HepG2 (cell line): ENCODE data around the gene ARL2. TPM values are rescaled to one million over a fixed set of nuclear protein-coding genes. Genes with fewer than 3 reads are reported as not detected.

Source experiments
- CREB1 ChIP-seq, 2 experiments: fragments of 450-650 bp in 1 of 2; IDR thresholded peaks; 2 replicates each; pipeline ENCODE4 v1.6.1; 2016 to 2017; ENCODE audit warnings: control low read depth in 1 of 2, mild to moderate bottlenecking in 1 of 2, missing compliant biosample characterization in 1 of 2, missing genetic modification characterization in 1 of 2
- ETV6 ChIP-seq: sonication (generic); formaldehyde crosslinking; conservative IDR thresholded peaks from 2 replicates; pipeline ENCODE4 v1.4.0; 2020; ENCODE audit warnings: missing genetic modification reagents
- HNRNPK ChIP-seq: fragments of 200-400 bp; formaldehyde crosslinking; IDR thresholded peaks from 2 replicates; pipeline ENCODE4 v1.6.1; 2018; ENCODE audit warnings: low read length, low read depth, moderate library complexity, mild to moderate bottlenecking; ENCODE audit not compliant: poor library complexity, severe bottlenecking
- MIXL1 ChIP-seq: IDR thresholded peaks from 2 replicates; pipeline ENCODE4 v1.6.1; 2016
- NFATC3 ChIP-seq: sonication (generic); formaldehyde crosslinking; IDR thresholded peaks from 2 replicates; pipeline ENCODE4 v1.5.1; 2020; ENCODE audit warnings: mild to moderate bottlenecking, missing genetic modification reagents
- PRPF4 ChIP-seq: fragments of 200-400 bp; formaldehyde crosslinking; IDR thresholded peaks from 2 replicates; pipeline ENCODE4 v1.6.1; 2016; ENCODE audit warnings: low read length, low read depth; ENCODE audit not compliant: poor library complexity, severe bottlenecking
- RFX1 ChIP-seq: fragments of 450-650 bp; IDR thresholded peaks from 2 replicates; pipeline ENCODE4 v1.6.1; 2017
- TP53 ChIP-seq: sonication (generic); formaldehyde crosslinking; conservative IDR thresholded peaks from 2 replicates; pipeline ENCODE4 v1.4.0; 2020; ENCODE audit warnings: missing genetic modification reagents
- ZBTB3 ChIP-seq: sonication (generic); formaldehyde crosslinking; IDR thresholded peaks from 2 replicates; pipeline ENCODE4 v1.4.0; 2020; ENCODE audit warnings: low read depth, mild to moderate bottlenecking, moderate library complexity, missing genetic modification reagents, borderline replicate concordance
- ZFP36 ChIP-seq: fragments of 150-350 bp; IDR thresholded peaks from 2 replicates; pipeline ENCODE4 v1.6.1; 2018; ENCODE audit warnings: borderline replicate concordance, low read length, low read depth; ENCODE audit not compliant: partially characterized antibody
- ZNF12 ChIP-seq: sonication (generic); formaldehyde crosslinking; IDR thresholded peaks from 2 replicates; pipeline ENCODE4 v1.5.0; 2020; ENCODE audit warnings: missing genetic modification reagents
- ZNF263 ChIP-seq: sonication (generic); formaldehyde crosslinking; IDR thresholded peaks from 2 replicates; pipeline ENCODE4 v1.4.0; 2020; ENCODE audit warnings: missing genetic modification reagents
- ZNF343 ChIP-seq: sonication (generic); formaldehyde crosslinking; IDR thresholded peaks from 2 replicates; pipeline ENCODE4 v1.4.0; 2020; ENCODE audit warnings: mild to moderate bottlenecking, missing genetic modification reagents
- ZNF569 ChIP-seq: sonication (generic); formaldehyde crosslinking; IDR thresholded peaks from 2 replicates; pipeline ENCODE4 v1.5.0; 2020; ENCODE audit warnings: mild to moderate bottlenecking, missing genetic modification reagents, moderate library complexity, borderline replicate concordance
- ZNF652 ChIP-seq: IDR thresholded peaks from 2 replicates; pipeline ENCODE4 v1.6.1; 2016; ENCODE audit warnings: low read depth, borderline replicate concordance
- polyA plus RNA-seq, 8 experiments: library from polyadenylated mRNA; depleted of rRNA in 3 of 8; stranded (reverse) in 7 of 8; unstranded in 1 of 8; fragments of >200 nt; fragmentation: Illumina TruSeq in 4 of 8; extraction: Trizol in 4 of 8; gene quantifications; 2 replicates each; pipeline versions ENCODE4 v1.2.1 to v1.2.3, GENCODE V29; 2011 to 2016; ENCODE audit warnings: low read depth in 4 of 8, missing spikeins in 1 of 8, mixed read lengths in 1 of 8; ENCODE audit not compliant: insufficient read depth in 1 of 8
- total RNA-seq, 5 experiments: library from RNA; depleted of rRNA; stranded (reverse); fragments of >200 nt; fragmentation: Illumina TruSeq; extraction: Trizol; gene quantifications; 2 replicates each; pipeline ENCODE4 v1.2.3, GENCODE V29; 2016; ENCODE audit warnings: low read depth in 1 of 5
- TF ChIP-seq, protein P1 (sequence below): sonication (generic); formaldehyde crosslinking; IDR thresholded peaks from 2 replicates; pipeline ENCODE4 v1.4.0; 2020; ENCODE audit warnings: mild to moderate bottlenecking, low read depth, missing genetic modification reagents
- TF ChIP-seq, protein P2 (sequence below): IDR thresholded peaks from 2 replicates; pipeline ENCODE4 v1.6.1; 2016; ENCODE audit warnings: low read depth
- TF ChIP-seq, protein P3 (sequence below): sonication (generic); formaldehyde crosslinking; IDR thresholded peaks from 2 replicates; pipeline ENCODE4 v1.5.0; 2020; ENCODE audit warnings: mild to moderate bottlenecking, missing genetic modification reagents
- TF ChIP-seq, protein P4 (sequence below): sonication (generic); formaldehyde crosslinking; IDR thresholded peaks from 2 replicates; pipeline ENCODE4 v1.4.0; 2020; ENCODE audit warnings: mild to moderate bottlenecking, missing genetic modification reagents, borderline replicate concordance

The ARL2 gene
- total and polyA plus RNA-seq, 2 of the 13 experiments (the other 11 are each of a cell fraction or from before 2014, with no cell fraction given) = 82.9 to 84.4 TPM

DNA sequence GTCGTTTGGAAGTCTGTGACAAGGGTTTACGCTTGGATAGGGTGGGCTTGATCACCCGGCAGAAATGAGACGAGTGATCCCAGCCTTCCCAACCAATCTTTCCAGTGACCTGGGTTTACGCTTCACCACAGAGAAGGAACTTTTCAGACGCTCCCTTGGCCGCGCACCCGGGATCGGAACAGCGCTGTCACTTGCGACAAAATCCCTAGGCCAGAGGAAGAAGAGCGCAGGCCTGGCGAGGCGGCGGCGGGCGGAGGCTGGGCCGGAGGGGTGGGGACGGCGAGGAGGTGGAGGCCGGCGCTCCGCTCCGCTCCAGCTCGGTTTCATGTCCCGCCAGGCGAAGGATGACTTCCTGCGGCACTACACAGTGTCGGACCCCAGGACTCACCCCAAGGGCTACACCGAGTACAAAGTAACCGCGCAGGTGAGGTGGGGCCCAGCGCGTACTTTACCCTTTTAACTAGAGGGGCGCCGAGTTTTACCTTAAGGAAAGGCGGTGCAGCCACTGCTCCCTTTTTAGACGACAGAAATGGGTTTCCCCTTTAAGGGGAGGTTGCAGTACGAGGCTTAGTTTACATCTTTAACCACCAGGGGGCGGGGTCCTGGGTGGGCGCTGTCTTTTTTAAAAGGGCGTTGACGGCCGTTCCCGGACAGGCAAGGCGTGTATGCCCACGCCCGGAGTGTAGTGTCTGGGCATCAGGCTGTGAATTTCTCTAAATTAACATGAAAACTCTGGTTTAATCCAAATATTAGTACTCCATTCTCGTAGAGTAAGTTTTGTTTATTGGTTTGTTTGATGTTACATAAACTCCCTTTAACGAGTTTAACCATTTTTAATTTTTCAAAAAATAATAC lies 13.5 kb downstream of the ARL2 start, which contains the start of gene SNX15 (continued):
- TF ChIP-seq, protein P1, sequence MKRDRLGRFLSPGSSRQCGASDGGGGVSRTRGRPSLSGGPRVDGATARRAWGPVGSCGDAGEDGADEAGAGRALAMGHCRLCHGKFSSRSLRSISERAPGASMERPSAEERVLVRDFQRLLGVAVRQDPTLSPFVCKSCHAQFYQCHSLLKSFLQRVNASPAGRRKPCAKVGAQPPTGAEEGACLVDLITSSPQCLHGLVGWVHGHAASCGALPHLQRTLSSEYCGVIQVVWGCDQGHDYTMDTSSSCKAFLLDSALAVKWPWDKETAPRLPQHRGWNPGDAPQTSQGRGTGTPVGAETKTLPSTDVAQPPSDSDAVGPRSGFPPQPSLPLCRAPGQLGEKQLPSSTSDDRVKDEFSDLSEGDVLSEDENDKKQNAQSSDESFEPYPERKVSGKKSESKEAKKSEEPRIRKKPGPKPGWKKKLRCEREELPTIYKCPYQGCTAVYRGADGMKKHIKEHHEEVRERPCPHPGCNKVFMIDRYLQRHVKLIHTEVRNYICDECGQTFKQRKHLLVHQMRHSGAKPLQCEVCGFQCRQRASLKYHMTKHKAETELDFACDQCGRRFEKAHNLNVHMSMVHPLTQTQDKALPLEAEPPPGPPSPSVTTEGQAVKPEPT (CRISPR knock-in tag) = peak; percentile 88; the same call in 1 of the 2 replicates
- TF ChIP-seq ZNF569 = no peak; the same call in 1 of the 2 replicates
- TF ChIP-seq CREB1 (IDR thresholded peaks at IDR 0.05) = no peak; the same call in 1 of the 2 replicates
- TF ChIP-seq CREB1 (CRISPR knock-in tag; IDR thresholded peaks at IDR 0.05) = peak; percentile 38; the same call in 1 of the 2 replicates
- TF ChIP-seq PRPF4 = no peak
- no peak for TF ChIP-seq HNRNPK
- no peak for TF ChIP-seq ZNF12 (CRISPR knock-in tag)
- no peak for TF ChIP-seq TP53
- TF ChIP-seq ZNF263 (CRISPR knock-in tag) = peak; percentile 60; the same call in 1 of the 2 replicates
- no peak for TF ChIP-seq ZBTB3 (CRISPR knock-in tag)
- no peak; the same call in 1 of the 2 replicates for TF ChIP-seq ZNF652 (CRISPR knock-in tag)
- TF ChIP-seq, protein P2, sequence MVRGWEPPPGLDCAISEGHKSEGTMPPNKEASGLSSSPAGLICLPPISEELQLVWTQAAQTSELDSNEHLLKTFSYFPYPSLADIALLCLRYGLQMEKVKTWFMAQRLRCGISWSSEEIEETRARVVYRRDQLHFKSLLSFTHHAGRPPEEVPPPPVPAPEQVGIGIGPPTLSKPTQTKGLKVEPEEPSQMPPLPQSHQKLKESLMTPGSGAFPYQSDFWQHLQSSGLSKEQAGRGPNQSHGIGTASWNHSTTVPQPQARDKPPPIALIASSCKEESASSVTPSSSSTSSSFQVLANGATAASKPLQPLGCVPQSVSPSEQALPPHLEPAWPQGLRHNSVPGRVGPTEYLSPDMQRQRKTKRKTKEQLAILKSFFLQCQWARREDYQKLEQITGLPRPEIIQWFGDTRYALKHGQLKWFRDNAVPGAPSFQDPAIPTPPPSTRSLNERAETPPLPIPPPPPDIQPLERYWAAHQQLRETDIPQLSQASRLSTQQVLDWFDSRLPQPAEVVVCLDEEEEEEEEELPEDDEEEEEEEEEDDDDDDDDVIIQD = 0 out of 2 replicates have a peak, but pooled peaks have one; percentile 65
- TF ChIP-seq, protein P3, sequence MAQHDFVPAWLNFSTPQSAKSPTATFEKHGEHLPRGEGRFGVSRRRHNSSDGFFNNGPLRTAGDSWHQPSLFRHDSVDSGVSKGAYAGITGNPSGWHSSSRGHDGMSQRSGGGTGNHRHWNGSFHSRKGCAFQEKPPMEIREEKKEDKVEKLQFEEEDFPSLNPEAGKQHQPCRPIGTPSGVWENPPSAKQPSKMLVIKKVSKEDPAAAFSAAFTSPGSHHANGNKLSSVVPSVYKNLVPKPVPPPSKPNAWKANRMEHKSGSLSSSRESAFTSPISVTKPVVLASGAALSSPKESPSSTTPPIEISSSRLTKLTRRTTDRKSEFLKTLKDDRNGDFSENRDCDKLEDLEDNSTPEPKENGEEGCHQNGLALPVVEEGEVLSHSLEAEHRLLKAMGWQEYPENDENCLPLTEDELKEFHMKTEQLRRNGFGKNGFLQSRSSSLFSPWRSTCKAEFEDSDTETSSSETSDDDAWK (CRISPR knock-in tag) = no peak
- TF ChIP-seq RFX1 = no peak
- peak; percentile 45; the same call in 1 of the 2 replicates for TF ChIP-seq MIXL1
- no peak for TF ChIP-seq ZNF343 (CRISPR knock-in tag)
- no peak for TF ChIP-seq ETV6 (CRISPR knock-in tag)
- no peak for TF ChIP-seq ZFP36
- no peak for TF ChIP-seq NFATC3 (CRISPR knock-in tag)
- TF ChIP-seq, protein P4, sequence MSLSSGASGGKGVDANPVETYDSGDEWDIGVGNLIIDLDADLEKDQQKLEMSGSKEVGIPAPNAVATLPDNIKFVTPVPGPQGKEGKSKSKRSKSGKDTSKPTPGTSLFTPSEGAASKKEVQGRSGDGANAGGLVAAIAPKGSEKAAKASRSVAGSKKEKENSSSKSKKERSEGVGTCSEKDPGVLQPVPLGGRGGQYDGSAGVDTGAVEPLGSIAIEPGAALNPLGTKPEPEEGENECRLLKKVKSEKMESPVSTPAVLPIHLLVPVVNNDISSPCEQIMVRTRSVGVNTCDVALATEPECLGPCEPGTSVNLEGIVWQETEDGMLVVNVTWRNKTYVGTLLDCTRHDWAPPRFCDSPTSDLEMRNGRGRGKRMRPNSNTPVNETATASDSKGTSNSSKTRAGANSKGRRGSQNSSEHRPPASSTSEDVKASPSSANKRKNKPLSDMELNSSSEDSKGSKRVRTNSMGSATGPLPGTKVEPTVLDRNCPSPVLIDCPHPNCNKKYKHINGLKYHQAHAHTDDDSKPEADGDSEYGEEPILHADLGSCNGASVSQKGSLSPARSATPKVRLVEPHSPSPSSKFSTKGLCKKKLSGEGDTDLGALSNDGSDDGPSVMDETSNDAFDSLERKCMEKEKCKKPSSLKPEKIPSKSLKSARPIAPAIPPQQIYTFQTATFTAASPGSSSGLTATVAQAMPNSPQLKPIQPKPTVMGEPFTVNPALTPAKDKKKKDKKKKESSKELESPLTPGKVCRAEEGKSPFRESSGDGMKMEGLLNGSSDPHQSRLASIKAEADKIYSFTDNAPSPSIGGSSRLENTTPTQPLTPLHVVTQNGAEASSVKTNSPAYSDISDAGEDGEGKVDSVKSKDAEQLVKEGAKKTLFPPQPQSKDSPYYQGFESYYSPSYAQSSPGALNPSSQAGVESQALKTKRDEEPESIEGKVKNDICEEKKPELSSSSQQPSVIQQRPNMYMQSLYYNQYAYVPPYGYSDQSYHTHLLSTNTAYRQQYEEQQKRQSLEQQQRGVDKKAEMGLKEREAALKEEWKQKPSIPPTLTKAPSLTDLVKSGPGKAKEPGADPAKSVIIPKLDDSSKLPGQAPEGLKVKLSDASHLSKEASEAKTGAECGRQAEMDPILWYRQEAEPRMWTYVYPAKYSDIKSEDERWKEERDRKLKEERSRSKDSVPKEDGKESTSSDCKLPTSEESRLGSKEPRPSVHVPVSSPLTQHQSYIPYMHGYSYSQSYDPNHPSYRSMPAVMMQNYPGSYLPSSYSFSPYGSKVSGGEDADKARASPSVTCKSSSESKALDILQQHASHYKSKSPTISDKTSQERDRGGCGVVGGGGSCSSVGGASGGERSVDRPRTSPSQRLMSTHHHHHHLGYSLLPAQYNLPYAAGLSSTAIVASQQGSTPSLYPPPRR = peak; percentile 19; the same call in 1 of the 2 replicates
